ENCODE results near the gene POLR2E. TPM values are rescaled to one million over a fixed set of nuclear protein-coding genes. Genes with fewer than 3 reads are reported as not detected.

POLR2E gene
- polyA plus RNA-seq, 1 of the 3 experiments (the other 2 are of a cell fraction) = 283 TPM

- no peak overlapping the region for H3K4me3 ChIP-seq (ENCODE audit: low read depth in 2 of 2, low read length in 1 of 2)
- DNase-seq = no peak
- H3K36me3 ChIP-seq (replicated peaks in 1 of 2; ENCODE audit: control insufficient read depth in 1 of 2, insufficient read depth in 2 of 2, low read length in 1 of 2) = no peaks in the 10 kb centered on the region
- no peak overlapping the region for H3K9ac ChIP-seq
- no peaks in the 10 kb centered on the region for H3K9me2 ChIP-seq
- no peaks in the 10 kb centered on the region for H3K9me3 ChIP-seq
- H3K79me2 ChIP-seq (ENCODE audit: insufficient read depth) = no peaks in the 10 kb centered on the region
- H3K4me1 ChIP-seq (ENCODE audit: control insufficient read depth in 1 of 2, insufficient read depth in 2 of 2, low read depth in 1 of 2, low read length in 1 of 2) = peaks cover 0 to 20% of the 10 kb centered on the region in 2 experiments; a peak in 1 of 4 replicates
- WGBS (ENCODE audit: low lambda C conversion rate) = 47% methylated on average over 17 of the region's 45 CpGs
- H4K20me1 ChIP-seq (ENCODE audit: insufficient read depth) = no peaks in the 10 kb centered on the region
- TF ChIP-seq RXRA (IDR thresholded peaks at IDR 0.05; ENCODE audit: borderline replicate concordance, low read depth) (no peak), REST (IDR thresholded peaks at IDR 0.05; ENCODE audit: low read depth, low read length) (no peak), FOSL2 (IDR thresholded peaks at IDR 0.05; ENCODE audit: borderline replicate concordance, low read depth) (no peak), YY1 (IDR thresholded peaks at IDR 0.05; ENCODE audit: low read depth) (no peak), FOXM1 (IDR thresholded peaks at IDR 0.05; ENCODE audit: low read depth) (no peak), TAF1 (IDR thresholded peaks at IDR 0.05; ENCODE audit: borderline replicate concordance, low read depth, low read length) (no peak), NRF1 (IDR thresholded peaks at IDR 0.05; ENCODE audit: low read depth, low read length) (no peak), MXI1 (IDR thresholded peaks at IDR 0.05; ENCODE audit: low read depth, low read length) (no peak), FOXJ3 (CRISPR knock-in tag; IDR thresholded peaks at IDR 0.05) (no peak), ZBTB33 (IDR thresholded peaks at IDR 0.05; ENCODE audit: borderline replicate concordance, low read depth) (no peak), CTCF (IDR thresholded peaks at IDR 0.05) (no peak), ELF1 (IDR thresholded peaks at IDR 0.05) (no peak), SIN3A (IDR thresholded peaks at IDR 0.05; ENCODE audit: borderline replicate concordance, low read depth, low read length) (no peak), PBX3 (IDR thresholded peaks at IDR 0.05) (no peak), EP300 (IDR thresholded peaks at IDR 0.05; ENCODE audit: borderline replicate concordance in 1 of 2, low read depth in 1 of 2, low read length in 1 of 2) (no peak), IRF3 (IDR thresholded peaks at IDR 0.05; ENCODE audit: low read depth, low read length) (no peak), MAX (IDR thresholded peaks at IDR 0.05; ENCODE audit: low read depth) (no peak), EZH2phosphoT487 (IDR thresholded peaks at IDR 0.05; ENCODE audit: borderline replicate concordance, low read depth) (no peak)
- ChIA-PET CTCF (interaction anchor here (0.6 to 3.2 kb wide), 3 partner anchors 15 to 45 kb away, joined by 3 to 13 read pairs (median 5); no protein-coding TSS in a partner anchor), POLR2A (no interaction called here)
- no peak overlapping the region for H2AFZ ChIP-seq (ENCODE audit: low read depth)
- H3K4me2 ChIP-seq = no peak overlapping the region
- H3F3A ChIP-seq (replicated peaks; ENCODE audit: insufficient read depth) = peaks cover 22% of the 10 kb centered on the region
- peaks cover 37% of the 10 kb centered on the region for H3K27me3 ChIP-seq (ENCODE audit: insufficient read depth)
- no peak overlapping the region for H3K27ac ChIP-seq (ENCODE audit: low read depth in 2 of 2, low read length in 1 of 2)
These were observed 26.9 kb downstream of the POLR2E start for GRCh38 chr19:1068009-1069001.
